H1 (cell line): ENCODE data around the gene MUC5B.

Experiments
- ATF3 ChIP-seq: IDR thresholded peaks from 2 replicates; pipeline ENCODE4 v1.6.1; 2011; ENCODE audit warnings: low read depth, mild to moderate bottlenecking, low read length; ENCODE audit not compliant: insufficient read depth
- CBX5 ChIP-seq: fragments of 300-800, 300-1000 bp; sonication (generic); IDR thresholded peaks from 2 replicates; pipeline ENCODE4 v1.7.1; 2016; ENCODE audit warnings: antibody characterized with exemption, low read length, low read depth
- CREB1 ChIP-seq: IDR thresholded peaks from 2 replicates; pipeline ENCODE4 v1.6.1; 2012; ENCODE audit warnings: inconsistent platforms
- EZH2 ChIP-seq: fragments of 200-600 bp; sonication (generic); IDR thresholded peaks from 2 replicates; pipeline ENCODE4 v1.7.1; 2012; ENCODE audit warnings: low read depth, mild to moderate bottlenecking, moderate library complexity, low read length, inconsistent platforms; ENCODE audit not compliant: severe bottlenecking
- KDM1A ChIP-seq: fragments of 200-600, 300-600 bp; sonication (generic); IDR thresholded peaks from 2 replicates; pipeline ENCODE4 v1.7.1; 2016; ENCODE audit warnings: mild to moderate bottlenecking, low read length, borderline replicate concordance
- MAFK ChIP-seq: IDR thresholded peaks from 2 replicates; pipeline ENCODE4 v1.6.1; 2012; ENCODE audit warnings: low read depth, mild to moderate bottlenecking, improper control_type of control experiment, low read length
- POLR2A ChIP-seq, 2 experiments: IDR thresholded peaks; 1 replicate in 1 of 2; 2 replicates in 1 of 2; pipeline ENCODE4 v1.6.1; 2011; ENCODE audit warnings: low read depth in 2 of 2, low read length in 2 of 2, mild to moderate bottlenecking in 2 of 2; ENCODE audit errors: control extremely low read depth in 1 of 2
- POLR2AphosphoS5 ChIP-seq: IDR thresholded peaks from 2 replicates; pipeline ENCODE4 v1.6.1; 2011; ENCODE audit warnings: low read depth, low read length
- SIN3A ChIP-seq, 2 experiments: IDR thresholded peaks in 1 of 2; conservative IDR thresholded peaks in 1 of 2; 2 replicates each; pipeline ENCODE4 v1.6.1; 2011 to 2012; ENCODE audit warnings: low read length in 2 of 2, improper control_type of control experiment in 1 of 2, low read depth in 1 of 2, mild to moderate bottlenecking in 1 of 2
- TAF1 ChIP-seq: IDR thresholded peaks from 2 replicates; pipeline ENCODE4 v1.6.1; 2011; ENCODE audit warnings: mild to moderate bottlenecking, low read depth, low read length
- TCF12 ChIP-seq: IDR thresholded peaks from 2 replicates; pipeline ENCODE4 v1.6.1; 2011; ENCODE audit warnings: low read depth, mild to moderate bottlenecking, low read length
- TF ChIP-seq, protein P1 (sequence below), 3 experiments: IDR thresholded peaks; 1 replicate in 2 of 3; 2 replicates in 1 of 3; pipeline versions ENCODE4 v1.5.1 to v1.6.1; 2011; ENCODE audit warnings: low read length in 3 of 3, mild to moderate bottlenecking in 3 of 3, inconsistent platforms in 2 of 3, low read depth in 1 of 3, moderate library complexity in 1 of 3; ENCODE audit not compliant: insufficient read depth in 1 of 3; ENCODE audit errors: control extremely low read depth in 1 of 3

DNA sequence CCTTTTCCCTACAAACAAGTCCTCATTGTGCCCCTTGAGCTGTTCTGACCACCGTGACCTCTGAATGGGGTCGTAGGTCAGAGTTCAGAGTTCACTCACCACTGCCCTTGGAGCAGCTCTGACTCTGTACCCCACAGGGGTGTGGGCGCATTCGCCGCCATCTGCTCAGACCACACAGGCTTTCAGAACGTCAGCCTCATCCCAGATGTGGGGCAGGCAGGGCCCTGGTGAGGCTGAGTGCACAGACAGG lies 14.8 kb upstream of the MUC5B start:
- TF ChIP-seq, protein P1, sequence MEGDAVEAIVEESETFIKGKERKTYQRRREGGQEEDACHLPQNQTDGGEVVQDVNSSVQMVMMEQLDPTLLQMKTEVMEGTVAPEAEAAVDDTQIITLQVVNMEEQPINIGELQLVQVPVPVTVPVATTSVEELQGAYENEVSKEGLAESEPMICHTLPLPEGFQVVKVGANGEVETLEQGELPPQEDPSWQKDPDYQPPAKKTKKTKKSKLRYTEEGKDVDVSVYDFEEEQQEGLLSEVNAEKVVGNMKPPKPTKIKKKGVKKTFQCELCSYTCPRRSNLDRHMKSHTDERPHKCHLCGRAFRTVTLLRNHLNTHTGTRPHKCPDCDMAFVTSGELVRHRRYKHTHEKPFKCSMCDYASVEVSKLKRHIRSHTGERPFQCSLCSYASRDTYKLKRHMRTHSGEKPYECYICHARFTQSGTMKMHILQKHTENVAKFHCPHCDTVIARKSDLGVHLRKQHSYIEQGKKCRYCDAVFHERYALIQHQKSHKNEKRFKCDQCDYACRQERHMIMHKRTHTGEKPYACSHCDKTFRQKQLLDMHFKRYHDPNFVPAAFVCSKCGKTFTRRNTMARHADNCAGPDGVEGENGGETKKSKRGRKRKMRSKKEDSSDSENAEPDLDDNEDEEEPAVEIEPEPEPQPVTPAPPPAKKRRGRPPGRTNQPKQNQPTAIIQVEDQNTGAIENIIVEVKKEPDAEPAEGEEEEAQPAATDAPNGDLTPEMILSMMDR (IDR thresholded peaks at IDR 0.05; ENCODE audit: control extremely low read depth in 1 of 3, insufficient read depth in 1 of 3, low read depth in 1 of 3, low read length in 3 of 3): no peak
- TF ChIP-seq KDM1A: no peak
- no peak for TF ChIP-seq ATF3
- TF ChIP-seq POLR2AphosphoS5: no peak
- TF ChIP-seq EZH2: no peak
- TF ChIP-seq SIN3A (conservative IDR thresholded peaks at IDR 0.05 in 1 of 2, IDR thresholded peaks at IDR 0.05 in 1 of 2; ENCODE audit: low read depth in 1 of 2, low read length in 2 of 2): no peak
- TF ChIP-seq TCF12: no peak
- TF ChIP-seq TAF1: no peak
- no peak for TF ChIP-seq MAFK
- TF ChIP-seq POLR2A (IDR thresholded peaks at IDR 0.05; ENCODE audit: control extremely low read depth in 1 of 2, low read depth in 2 of 2, low read length in 2 of 2): no peak
- no peak for TF ChIP-seq CREB1
- no peak for TF ChIP-seq CBX5
